ENCODE results near the gene ARRDC3. TPM values are rescaled to one million over a fixed set of nuclear protein-coding genes. Genes with fewer than 3 reads are reported as not detected.

ARRDC3 gene
- total and polyA plus RNA-seq, 2 of the 8 experiments (the other 6 are each of a cell fraction or from before 2014, with no cell fraction given), result 2.9 to 5.7 TPM

DNA sequence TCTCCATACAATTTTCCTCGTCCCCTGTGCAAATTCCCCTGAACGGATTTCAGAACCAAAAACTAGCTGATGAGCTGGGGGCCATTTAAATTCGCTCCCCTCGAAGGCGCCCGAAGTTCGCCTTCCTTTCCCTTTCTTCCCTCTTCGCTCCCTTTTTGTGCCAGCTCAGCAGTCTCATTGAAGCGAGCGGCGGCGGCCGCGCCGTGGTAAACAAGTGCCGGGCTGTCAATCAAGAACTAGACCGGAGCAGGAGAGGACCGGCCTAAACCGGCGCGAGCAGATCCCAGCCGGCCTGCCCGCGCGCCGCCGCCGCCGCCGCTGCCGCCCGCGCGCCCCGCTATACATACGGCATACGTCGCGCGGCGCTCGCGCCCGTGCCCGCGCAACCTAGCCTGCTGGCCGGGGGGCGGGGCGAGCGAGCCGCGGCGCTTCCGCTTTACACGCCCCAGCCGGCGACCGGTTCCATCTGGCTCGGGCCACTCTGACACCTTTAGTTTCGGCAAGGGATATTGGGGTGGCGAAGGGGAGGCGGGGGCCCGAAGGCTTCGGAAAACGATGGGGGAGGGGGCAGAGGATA is 3.1 kb downstream of the ARRDC3 start:
- Histone ChIP-seq H3K23me2 (ENCODE audit: low read depth, low read length) (peaks cover 16% of the 10 kb centered on the region), H2AFZ (ENCODE audit: low read length) (no peak overlapping the region), H4K5ac (ENCODE audit: insufficient read length, low read depth, low read length) (peak overlapping the region; percentile 100), H2BK12ac (ENCODE audit: low read depth, low read length) (peak overlapping the region; percentile 97; the same call in 1 of the 2 replicates), H3K36me3 (ENCODE audit: control insufficient read depth in 2 of 4, insufficient read depth in 4 of 4, low read length in 3 of 4) (peaks cover 0 to 16% (median 2%) of the 10 kb centered on the region in 4 experiments; a peak in 5 of 8 replicates), H3K56ac (replicated peaks; ENCODE audit: insufficient read length, low read depth, low read length) (peak overlapping the region; percentile 18), H4K91ac (replicated peaks; ENCODE audit: insufficient read length, low read length) (no peak overlapping the region), H3K4me2 (ENCODE audit: insufficient read depth in 1 of 2, low read depth in 2 of 2, low read length in 2 of 2) (peak overlapping the region; percentile 79 to 94), H4K8ac (ENCODE audit: extremely low read depth, insufficient read depth, low read length) (peak overlapping the region; percentile 100), H2BK15ac (ENCODE audit: low read length) (no peak overlapping the region), H2BK5ac (ENCODE audit: low read depth, low read length) (peak overlapping the region; percentile 98; the same call in 1 of the 2 replicates), H4K20me1 (replicated peaks in 1 of 2; ENCODE audit: control insufficient read depth in 1 of 2, insufficient read depth in 2 of 2, low read length in 2 of 2) (no peaks in the 10 kb centered on the region), H3K18ac (ENCODE audit: extremely low read depth, low read length) (peak overlapping the region; percentile 26; the same call in 1 of the 2 replicates), H3K27me3 (replicated peaks in 1 of 4; ENCODE audit: control insufficient read depth in 3 of 4, extremely low read depth in 1 of 4, insufficient read depth in 3 of 4, low read length in 3 of 4) (no peaks in the 10 kb centered on the region), H3K27ac (ENCODE audit: low read depth, low read length) (peak overlapping the region; percentile 99), H3K79me1 (ENCODE audit: low read depth, low read length) (no peaks in the 10 kb centered on the region), H3K79me2 (ENCODE audit: control insufficient read depth in 1 of 2, insufficient read depth in 2 of 2, low read length in 2 of 2) (peaks cover 0 to 15% of the 10 kb centered on the region in 2 experiments; a peak in 2 of 4 replicates), H3K14ac (ENCODE audit: insufficient read length) (no peak overlapping the region), H3K9me3 (ENCODE audit: insufficient read depth in 2 of 2, low read depth in 1 of 2, low read length in 1 of 2) (no peaks in the 10 kb centered on the region), H3K9ac (replicated peaks in 1 of 4; ENCODE audit: extremely low read depth in 1 of 4, low read depth in 3 of 4, low read length in 3 of 4) (peak overlapping the region; percentile 100), H3K4ac (replicated peaks; ENCODE audit: insufficient read length, low read depth, low read length) (no peak overlapping the region), H3K23ac (ENCODE audit: insufficient read length) (no peak overlapping the region), H2BK120ac (replicated peaks; ENCODE audit: low read depth, low read length) (no peak overlapping the region), H3K4me3 (ENCODE audit: extremely low read depth in 1 of 4, insufficient read depth in 2 of 4, low read depth in 3 of 4, low read length in 4 of 4) (peak overlapping the region; percentile 85 to 93 (median 90)), H2AK5ac (ENCODE audit: low read depth, low read length) (peak overlapping the region; percentile 98; the same call in 1 of the 2 replicates), H3K4me1 (replicated peaks in 1 of 4; ENCODE audit: control insufficient read depth in 3 of 4, insufficient read depth in 4 of 4, low read length in 3 of 4) (no peaks in the 10 kb centered on the region; a peak in 2 of 7 replicates), H2BK20ac (ENCODE audit: low read length) (no peak overlapping the region)
- peak; percentile 7 for FAIRE-seq
- ChIA-PET POLR2A (ENCODE audit: partially characterized antibody) (interaction anchor here (0.6 to 2.1 kb wide), 29 partner anchors 10 to 514 kb away, joined by 3 to 20 read pairs (median 4); no protein-coding TSS in a partner anchor), CTCF (ENCODE audit: partially characterized antibody) (interaction anchor here (0.6 to 1.8 kb wide), 6 partner anchors 8 to 160 kb away, joined by 3 to 5 read pairs (median 4); no protein-coding TSS in a partner anchor)
- peak; percentile 85 to 93 for DNase-seq (ENCODE audit: low read depth in 1 of 2, low spot score in 2 of 2)
- 1% methylated on average over 22 of the region's 65 CpGs; no CpG with 5 or more reads in 1 of the 2 experiments for WGBS, 2 experiments (ENCODE audit: extremely low coverage in 1 of 2, insufficient coverage in 1 of 2, insufficient read length in 1 of 2, insufficient replicate concordance in 2 of 2, low coverage in 1 of 2, low lambda C conversion rate in 2 of 2, missing lambda C conversion rate in 1 of 2)
- TF ChIP-seq POLR2AphosphoS5 (IDR thresholded peaks at IDR 0.05; ENCODE audit: low read depth, low read length) (peak; percentile 62), MAX (IDR thresholded peaks at IDR 0.05) (peak; percentile 55), TAF1 (IDR thresholded peaks at IDR 0.05; ENCODE audit: low read depth, low read length) (peak; percentile 98), JUN (IDR thresholded peaks at IDR 0.05; ENCODE audit: low read depth, low read length) (peak; percentile 94), SUZ12 (IDR thresholded peaks at IDR 0.05; ENCODE audit: low read length) (no peak), HDAC6 (IDR thresholded peaks at IDR 0.05; ENCODE audit: low read depth, low read length) (no peak), RBBP5 (IDR thresholded peaks at IDR 0.05; ENCODE audit: borderline replicate concordance, low read depth, low read length) (no peak), CHD2 (IDR thresholded peaks at IDR 0.05; ENCODE audit: low read length) (peak; percentile 7), NANOG (IDR thresholded peaks at IDR 0.05; ENCODE audit: insufficient read depth, low read depth, low read length, poor library complexity, severe bottlenecking) (no peak), FOSL1 (IDR thresholded peaks at IDR 0.05; ENCODE audit: insufficient read depth, low read depth, low read length) (no peak), EZH2 (IDR thresholded peaks at IDR 0.05; ENCODE audit: low read depth, low read length, severe bottlenecking) (no peak), ASH2L (IDR thresholded peaks at IDR 0.05; ENCODE audit: low read length) (peak; percentile 75)
